Neural cell (in vitro differentiated cells): ENCODE results near the gene IYD. TPM values are rescaled to one million over a fixed set of nuclear protein-coding genes. Genes with fewer than 3 reads are reported as not detected.

ENCODE experiments used
- H2AFZ ChIP-seq: fragments of 200-600, 300-800 bp; sonication (generic), shearing (Covaris generic); 2 replicates; pipeline ENCODE4 v1.6.0; 2014; ENCODE audit warnings: low read depth, mild to moderate bottlenecking, antibody characterized with exemption, low read length, moderate library complexity
- H3F3A ChIP-seq: fragments of 200-600 bp; shearing (Covaris generic); 2 replicates; pipeline ENCODE4 v1.6.1; 2016; ENCODE audit warnings: mild to moderate bottlenecking, moderate library complexity, mixed read lengths, antibody characterized with exemption, low read length; ENCODE audit not compliant: insufficient read depth, poor library complexity, severe bottlenecking
- H3K27ac ChIP-seq: fragments of 200-600, 300-800 bp; sonication (generic), shearing (Covaris generic); 2 replicates; pipeline ENCODE4 v1.5.1; 2014; ENCODE audit warnings: mild to moderate bottlenecking, low read length, moderate library complexity
- H3K27me3 ChIP-seq: fragments of 300-800, 200-600 bp; sonication (generic), shearing (Covaris generic); 2 replicates; pipeline ENCODE4 v1.6.0; 2014; ENCODE audit warnings: mild to moderate bottlenecking, low read depth, low read length, moderate library complexity; ENCODE audit not compliant: insufficient read depth
- H3K36me3 ChIP-seq: fragments of 300-800, 200-600 bp; sonication (generic), shearing (Covaris generic); 2 replicates; pipeline ENCODE4 v1.5.1; 2014; ENCODE audit warnings: mild to moderate bottlenecking, antibody characterized with exemption, low read length, moderate library complexity; ENCODE audit not compliant: insufficient read depth
- H3K4me2 ChIP-seq: fragments of 300-800, 200-600 bp; sonication (generic), shearing (Covaris generic); 2 replicates; pipeline ENCODE4 v1.6.0; 2014; ENCODE audit warnings: mild to moderate bottlenecking, low read length
- H3K4me3 ChIP-seq: fragments of 300-800, 200-600 bp; sonication (generic), shearing (Covaris generic); 2 replicates; pipeline ENCODE4 v1.5.1; 2014; ENCODE audit warnings: mild to moderate bottlenecking, low read length, moderate library complexity
- H3K79me2 ChIP-seq: fragments of 200-600 bp; shearing (Covaris generic); replicated peaks from 2 replicates; pipeline ENCODE4 v1.6.0; 2014; ENCODE audit warnings: mild to moderate bottlenecking, low read length, moderate library complexity; ENCODE audit not compliant: insufficient read depth
- H3K9ac ChIP-seq: fragments of 300-800, 200-600 bp; sonication (generic), shearing (Covaris generic); 2 replicates; pipeline ENCODE4 v1.6.1; 2016; ENCODE audit warnings: mild to moderate bottlenecking, low read length, mixed read lengths
- H3K9me2 ChIP-seq: fragments of 200-600 bp; shearing (Covaris generic); 2 replicates; pipeline ENCODE4 v1.6.1; 2016; ENCODE audit warnings: mild to moderate bottlenecking, low read length, mixed read lengths; ENCODE audit not compliant: insufficient read depth
- H3K9me3 ChIP-seq: fragments of 200-600, 300-800 bp; sonication (generic), shearing (Covaris generic); 2 replicates; pipeline ENCODE4 v1.6.1; 2016; ENCODE audit warnings: mild to moderate bottlenecking, mixed run types, low read length, moderate library complexity, mixed read lengths
- H4K20me1 ChIP-seq: fragments of 200-600 bp; shearing (Covaris generic); 2 replicates; pipeline ENCODE4 v1.6.1; 2016; ENCODE audit warnings: mild to moderate bottlenecking, mixed run types; ENCODE audit not compliant: insufficient read depth
- EP300 ChIP-seq: fragments of 450-650 bp; conservative IDR thresholded peaks from 2 replicates; pipeline ENCODE4 v1.6.1; 2014; ENCODE audit warnings: antibody characterized with exemption, mild to moderate bottlenecking, moderate library complexity; ENCODE audit not compliant: poor library complexity, severe bottlenecking
- EZH2 ChIP-seq: fragments of 200-600, 300-800 bp; shearing (Covaris generic), sonication (generic); IDR thresholded peaks from 2 replicates; pipeline ENCODE4 v1.6.1; 2014; ENCODE audit warnings: antibody characterized with exemption, low read length, borderline replicate concordance, mild to moderate bottlenecking; ENCODE audit not compliant: insufficient read depth, poor library complexity, severe bottlenecking
- MXI1 ChIP-seq: fragments of 450-650 bp; conservative IDR thresholded peaks from 2 replicates; pipeline ENCODE4 v1.6.1; 2014; ENCODE audit warnings: antibody characterized with exemption, mild to moderate bottlenecking; ENCODE audit not compliant: poor library complexity, severe bottlenecking
- POLR2AphosphoS5 ChIP-seq: IDR thresholded peaks from 2 replicates; pipeline ENCODE4 v1.6.1; 2012
- RAD21 ChIP-seq: fragments of 450-650 bp; conservative IDR thresholded peaks from 2 replicates; pipeline ENCODE4 v1.6.1; 2014; ENCODE audit warnings: antibody characterized with exemption, mild to moderate bottlenecking, moderate library complexity
- REST ChIP-seq: IDR thresholded peaks from 2 replicates; pipeline ENCODE4 v1.6.1; 2012; ENCODE audit warnings: borderline replicate concordance
- SMC3 ChIP-seq: fragments of 450-650 bp; conservative IDR thresholded peaks from 2 replicates; pipeline ENCODE4 v1.6.1; 2014; ENCODE audit warnings: antibody characterized with exemption, mild to moderate bottlenecking, moderate library complexity; ENCODE audit not compliant: poor library complexity
- TAF1 ChIP-seq: IDR thresholded peaks from 2 replicates; pipeline ENCODE4 v1.6.1; 2012; ENCODE audit warnings: low read depth
- polyA plus RNA-seq: library from polyadenylated mRNA; depleted of rRNA; stranded (reverse); fragments of >200 nt; gene quantifications from 2 replicates; pipeline ENCODE4 v1.2.3, GENCODE V29; 2014
- TF ChIP-seq, protein P1 (sequence below): fragments of 450-650 bp; IDR thresholded peaks from 2 replicates; pipeline ENCODE4 v1.5.1; 2014; ENCODE audit warnings: antibody characterized with exemption, mild to moderate bottlenecking, moderate library complexity; ENCODE audit not compliant: poor library complexity, severe bottlenecking

The IYD gene
- polyA plus RNA-seq, 1 donor from 2014 or later: not detected

- Histone ChIP-seq H4K20me1 (no peaks in the 10 kb centered on the region), H3K4me2 (no peak overlapping the region), H3K9ac (no peak overlapping the region), H3K36me3 (no peaks in the 10 kb centered on the region), H3K9me3 (no peaks in the 10 kb centered on the region), H3K79me2 (no peaks in the 10 kb centered on the region), H3K27me3 (no peaks in the 10 kb centered on the region), H3K4me3 (no peak overlapping the region), H2AFZ (no peak overlapping the region), H3K9me2 (no peaks in the 10 kb centered on the region), H3K27ac (no peak overlapping the region), H3F3A (no peaks in the 10 kb centered on the region)
- TF ChIP-seq MXI1 (no peak), EZH2 (no peak), EP300 (no peak), REST (no peak), POLR2AphosphoS5 (no peak), TAF1 (no peak), RAD21 (no peak), SMC3 (no peak)
- TF ChIP-seq, protein P1, sequence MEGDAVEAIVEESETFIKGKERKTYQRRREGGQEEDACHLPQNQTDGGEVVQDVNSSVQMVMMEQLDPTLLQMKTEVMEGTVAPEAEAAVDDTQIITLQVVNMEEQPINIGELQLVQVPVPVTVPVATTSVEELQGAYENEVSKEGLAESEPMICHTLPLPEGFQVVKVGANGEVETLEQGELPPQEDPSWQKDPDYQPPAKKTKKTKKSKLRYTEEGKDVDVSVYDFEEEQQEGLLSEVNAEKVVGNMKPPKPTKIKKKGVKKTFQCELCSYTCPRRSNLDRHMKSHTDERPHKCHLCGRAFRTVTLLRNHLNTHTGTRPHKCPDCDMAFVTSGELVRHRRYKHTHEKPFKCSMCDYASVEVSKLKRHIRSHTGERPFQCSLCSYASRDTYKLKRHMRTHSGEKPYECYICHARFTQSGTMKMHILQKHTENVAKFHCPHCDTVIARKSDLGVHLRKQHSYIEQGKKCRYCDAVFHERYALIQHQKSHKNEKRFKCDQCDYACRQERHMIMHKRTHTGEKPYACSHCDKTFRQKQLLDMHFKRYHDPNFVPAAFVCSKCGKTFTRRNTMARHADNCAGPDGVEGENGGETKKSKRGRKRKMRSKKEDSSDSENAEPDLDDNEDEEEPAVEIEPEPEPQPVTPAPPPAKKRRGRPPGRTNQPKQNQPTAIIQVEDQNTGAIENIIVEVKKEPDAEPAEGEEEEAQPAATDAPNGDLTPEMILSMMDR: no peak
Observed at GRCh38 chr6:150408842-150409241, 40.0 kb downstream of the IYD start.

GRCh38 chr6:150409576-150410066, 40.8 kb downstream of the IYD start:
- Histone ChIP-seq H3K4me3 (no peak overlapping the region), H4K20me1 (no peaks in the 10 kb centered on the region), H3K27ac (no peak overlapping the region), H3K79me2 (no peaks in the 10 kb centered on the region), H3K9me2 (no peaks in the 10 kb centered on the region), H3K4me2 (no peak overlapping the region), H3F3A (no peaks in the 10 kb centered on the region), H3K9me3 (no peaks in the 10 kb centered on the region), H2AFZ (no peak overlapping the region), H3K9ac (no peak overlapping the region), H3K27me3 (no peaks in the 10 kb centered on the region), H3K36me3 (no peaks in the 10 kb centered on the region)
- TF ChIP-seq MXI1: no peak
- no peak for TF ChIP-seq REST
- TF ChIP-seq EZH2: no peak
- no peak for TF ChIP-seq RAD21
- no peak for TF ChIP-seq SMC3
